ENCODE data around the gene ELN. TPM values are rescaled to one million over a fixed set of nuclear protein-coding genes. Genes with fewer than 3 reads are reported as not detected.

ELN gene
- total RNA-seq, 1 donor from 2014 or later = 62.8 TPM

DNA sequence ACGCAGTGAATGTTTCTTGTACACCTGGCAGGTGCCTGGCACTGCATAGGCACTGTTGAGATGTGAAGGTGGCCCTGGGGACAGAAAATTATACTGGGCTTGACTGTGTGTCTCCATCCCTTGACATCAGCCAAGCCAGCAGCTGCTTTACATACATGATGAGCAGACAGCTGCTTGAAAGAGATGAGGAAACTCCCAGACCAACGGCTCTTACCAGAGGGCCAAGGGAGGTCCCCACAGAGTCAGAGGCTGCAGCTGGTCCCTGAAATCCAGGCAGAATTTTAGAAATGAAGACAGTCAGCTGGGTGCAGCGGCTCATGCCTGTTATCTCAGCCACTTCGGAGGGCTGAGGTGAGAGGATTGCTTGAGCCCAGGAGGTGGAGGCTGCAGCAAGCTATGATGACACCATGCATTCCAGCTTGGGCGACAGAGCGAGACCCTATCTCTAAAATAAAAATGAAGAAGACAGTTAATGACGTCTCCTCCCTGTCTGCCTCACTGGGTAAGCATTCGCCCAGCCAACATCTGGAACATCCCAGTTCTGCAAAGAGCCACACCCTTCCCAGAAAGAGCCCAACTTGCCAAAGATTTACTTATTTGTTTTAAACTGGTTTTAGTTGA, 73.2 kb downstream of the ELN start:
- intact Hi-C loops (cut with DNase I) = no loop called here
- ATAC-seq (peak; percentile 56), DNase-seq (ENCODE audit: low spot score) (no peak)

DNA sequence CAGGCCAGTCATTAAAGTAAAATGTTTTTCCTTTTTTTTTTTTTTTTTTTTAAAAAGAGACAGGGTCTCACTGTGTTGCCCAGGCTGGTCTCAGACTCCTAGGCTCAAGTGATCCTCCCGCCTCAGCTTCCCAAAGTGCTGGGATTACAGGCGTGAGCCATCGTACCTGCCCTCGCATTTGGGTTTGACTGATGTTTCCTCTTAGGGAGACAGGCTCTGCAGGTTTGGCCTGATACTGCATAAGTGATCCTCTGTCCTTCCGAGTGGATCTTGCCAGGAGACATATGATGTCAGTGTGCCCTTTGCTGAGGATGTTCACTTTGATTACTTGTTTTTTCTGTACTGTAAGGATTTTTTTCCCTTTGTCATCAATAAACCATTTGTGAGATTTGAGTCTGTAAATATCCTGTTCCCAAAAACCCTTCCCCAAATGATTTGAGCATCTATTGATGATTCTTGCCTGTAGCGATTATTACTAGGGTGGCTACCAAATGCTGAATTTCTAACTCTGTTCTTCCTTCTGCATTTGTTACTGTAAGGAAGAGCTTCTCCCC, 75.3 kb downstream of the ELN start:
- no peak for ATAC-seq
- no peak for DNase-seq (ENCODE audit: low spot score)
- intact Hi-C loops (cut with DNase I) = no loop called here

DNA sequence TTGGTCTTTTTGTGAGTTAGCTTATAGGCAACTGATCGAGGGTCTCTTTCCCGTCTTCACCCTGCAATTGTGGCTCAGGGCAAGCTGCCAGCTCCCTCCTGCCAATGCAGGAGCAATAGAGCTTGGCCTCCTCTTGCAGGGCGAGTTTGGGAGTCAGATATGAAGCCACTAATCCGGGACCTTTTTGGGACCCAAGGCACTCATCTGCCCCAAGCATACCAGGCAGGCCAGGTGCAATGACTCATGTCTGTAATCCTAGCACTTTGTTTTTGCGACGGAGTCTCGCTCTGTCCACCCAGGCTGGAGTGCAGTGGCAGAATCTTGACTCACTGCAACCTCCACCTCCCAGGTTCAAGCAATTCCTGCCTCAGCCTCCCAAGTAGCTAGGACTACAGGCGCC, 76.7 kb downstream of the ELN start:
- ATAC-seq (no peak), DNase-seq (ENCODE audit: low spot score) (no peak)
- intact Hi-C loops (cut with DNase I) = no loop called here

- intact Hi-C loops (cut with DNase I) = no loop called here
- DNase-seq (ENCODE audit: low spot score) (no peak), ATAC-seq (no peak)
Measured at GRCh38 chr7:74105992-74106391, 78.0 kb downstream of the ELN start.

DNA sequence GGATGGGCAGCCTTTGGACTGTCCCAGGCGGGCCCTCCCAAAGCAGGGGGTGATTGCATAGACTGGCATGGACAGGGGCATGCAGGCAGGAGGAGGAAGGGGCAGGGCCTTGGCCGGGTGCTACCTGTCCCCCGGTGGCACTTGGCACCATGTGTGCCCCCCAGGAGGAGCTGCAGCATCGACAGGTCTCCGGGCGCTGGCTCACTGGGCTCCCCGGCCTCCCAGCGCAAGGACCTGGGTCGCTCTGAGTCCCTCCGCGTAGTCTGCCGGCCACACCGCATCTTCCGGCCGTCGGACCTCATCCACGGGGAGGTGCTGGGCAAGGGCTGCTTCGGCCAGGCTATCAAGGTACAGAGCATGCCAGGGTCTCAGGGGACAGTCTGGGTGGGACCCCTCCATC, 78.9 kb downstream of the ELN start:
- intact Hi-C loops (cut with DNase I) = no loop called here
- ATAC-seq = no peak
- DNase-seq (ENCODE audit: low spot score) = no peak

DNA sequence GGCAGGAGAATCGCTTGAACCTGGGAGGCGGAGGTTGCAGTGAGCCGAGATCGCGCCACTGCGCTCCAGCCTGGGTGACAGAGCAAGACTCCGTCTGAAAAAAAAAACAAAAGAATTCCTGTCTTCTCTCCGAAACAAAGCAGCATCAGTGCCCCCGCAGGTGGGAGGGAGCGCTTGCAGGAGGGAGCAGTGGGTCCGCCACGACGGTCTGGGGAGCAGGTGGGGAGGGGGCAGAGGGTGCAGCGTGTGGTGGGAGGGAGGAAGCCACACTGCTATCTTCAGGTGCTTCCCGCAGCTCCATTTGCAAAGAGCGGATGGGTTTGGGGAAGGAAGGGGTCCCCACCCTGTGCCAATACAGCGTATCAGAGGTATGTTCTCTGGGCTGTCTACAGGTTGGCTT, 87.4 kb downstream of the ELN start:
- ATAC-seq (no peak), DNase-seq (ENCODE audit: low spot score) (no peak)
- intact Hi-C loops (cut with DNase I) = no loop called here

- ATAC-seq = no peak
- intact Hi-C loops (cut with DNase I) = no loop called here
- no peak for DNase-seq (ENCODE audit: low spot score)
Measured at GRCh38 chr7:74116356-74116755, 88.4 kb downstream of the ELN start.

Other genes with a start within 250 kb of the ELN start
- 0.85 TPM for gene CLDN4, start 197.2 kb upstream of the ELN start, total RNA-seq
- 6.2 TPM for gene METTL27, start 185.7 kb upstream of the ELN start, total RNA-seq
- gene TMEM270, start 167.0 kb upstream of the ELN start, total RNA-seq = not detected
- gene LIMK1, start 55.6 kb downstream of the ELN start, total RNA-seq = 17.6 TPM
- 213 TPM for gene EIF4H, start 146.2 kb downstream of the ELN start, total RNA-seq
- gene LAT2, start 181.8 kb downstream of the ELN start, total RNA-seq = 12.5 TPM
- 17.1 TPM for gene RFC2, start 226.2 kb downstream of the ELN start, total RNA-seq

Data from sciatic nerve (tissue), 2 donors.